Measurements from ENCODE around the gene HELT. TPM values are rescaled to one million over a fixed set of nuclear protein-coding genes. Genes with fewer than 3 reads are reported as not detected.

The HELT gene
- total RNA-seq, 1 donor from 2014 or later, result not detected

GRCh38 chr4:184977747-184978146, 40.5 kb upstream of the HELT start:
- Mint-ChIP-seq H3K9me3 (ENCODE audit: low read depth) (no peaks in the 10 kb centered on the region), H3K4me3 (ENCODE audit: unreplicated experiment) (no peak overlapping the region), H3K4me1 (ENCODE audit: low read depth) (peaks cover 5% of the 10 kb centered on the region), H3K27ac (ENCODE audit: unreplicated experiment) (no peak overlapping the region), H3K36me3 (ENCODE audit: low read depth) (no peaks in the 10 kb centered on the region), H3K27me3 (ENCODE audit: low read depth) (peaks cover 25% of the 10 kb centered on the region)
- DNase-seq (ENCODE audit: low spot score), result no peak
- TF ChIP-seq CTCF (IDR thresholded peaks at IDR 0.05), result no peak

DNA sequence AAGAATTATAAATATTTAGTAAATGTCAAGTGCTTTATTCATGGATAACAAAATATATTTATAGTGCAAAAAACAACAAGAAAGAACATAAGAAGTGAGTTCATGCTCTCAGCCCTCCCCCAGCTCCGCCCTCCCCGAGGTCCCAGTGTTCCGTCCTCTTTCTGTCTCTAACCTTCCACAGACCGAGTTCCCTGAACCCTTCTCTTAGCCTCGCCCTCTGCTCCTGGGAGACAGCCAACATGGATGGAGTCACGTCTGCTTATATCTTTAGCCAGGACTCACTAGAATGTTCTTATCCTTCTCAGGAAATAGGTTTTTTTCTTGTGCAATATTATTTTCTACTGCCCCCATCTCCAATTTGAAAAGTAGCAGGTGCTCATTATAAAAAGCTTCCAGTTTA, 40.1 kb upstream of the HELT start:
- Mint-ChIP-seq H3K4me3 (ENCODE audit: unreplicated experiment) (no peak overlapping the region), H3K36me3 (ENCODE audit: low read depth) (no peaks in the 10 kb centered on the region), H3K4me1 (ENCODE audit: low read depth) (peaks cover 5% of the 10 kb centered on the region), H3K9me3 (ENCODE audit: low read depth) (no peaks in the 10 kb centered on the region), H3K27me3 (ENCODE audit: low read depth) (peaks cover 26% of the 10 kb centered on the region), H3K27ac (ENCODE audit: unreplicated experiment) (no peak overlapping the region)
- DNase-seq (ENCODE audit: low spot score), result no peak
- no peak for TF ChIP-seq CTCF (IDR thresholded peaks at IDR 0.05)

GRCh38 chr4:184979461-184980124, 38.7 kb upstream of the HELT start:
- no peaks in the 10 kb centered on the region for H3K9me3 Mint-ChIP-seq (ENCODE audit: low read depth)
- H3K4me3 Mint-ChIP-seq (ENCODE audit: unreplicated experiment), result no peak overlapping the region
- no peak overlapping the region for H3K27ac Mint-ChIP-seq (ENCODE audit: unreplicated experiment)
- DNase-seq (ENCODE audit: low spot score), result no peak
- peaks cover 5% of the 10 kb centered on the region for H3K4me1 Mint-ChIP-seq (ENCODE audit: low read depth)
- no peaks in the 10 kb centered on the region for H3K36me3 Mint-ChIP-seq (ENCODE audit: low read depth)
- peaks cover 25% of the 10 kb centered on the region for H3K27me3 Mint-ChIP-seq (ENCODE audit: low read depth)
- no peak for TF ChIP-seq CTCF (IDR thresholded peaks at IDR 0.05)

GRCh38 chr4:184980261-184980660, 38.0 kb upstream of the HELT start:
- TF ChIP-seq CTCF (IDR thresholded peaks at IDR 0.05), result no peak
- DNase-seq (ENCODE audit: low spot score), result no peak
- H3K36me3 Mint-ChIP-seq (ENCODE audit: low read depth), result no peaks in the 10 kb centered on the region
- no peaks in the 10 kb centered on the region for H3K9me3 Mint-ChIP-seq (ENCODE audit: low read depth)
- H3K4me1 Mint-ChIP-seq (ENCODE audit: low read depth), result peaks cover 5% of the 10 kb centered on the region
- H3K27ac Mint-ChIP-seq (ENCODE audit: unreplicated experiment), result no peak overlapping the region
- peaks cover 22% of the 10 kb centered on the region for H3K27me3 Mint-ChIP-seq (ENCODE audit: low read depth)
- no peak overlapping the region for H3K4me3 Mint-ChIP-seq (ENCODE audit: unreplicated experiment)

- Mint-ChIP-seq H3K36me3 (ENCODE audit: low read depth) (no peaks in the 10 kb centered on the region), H3K4me3 (ENCODE audit: unreplicated experiment) (no peak overlapping the region), H3K9me3 (ENCODE audit: low read depth) (no peaks in the 10 kb centered on the region), H3K27ac (ENCODE audit: unreplicated experiment) (no peak overlapping the region), H3K4me1 (ENCODE audit: low read depth) (no peaks in the 10 kb centered on the region), H3K27me3 (ENCODE audit: low read depth) (peaks cover 24% of the 10 kb centered on the region)
- DNase-seq (ENCODE audit: low spot score), result no peak
- peak; percentile 80 for TF ChIP-seq CTCF (IDR thresholded peaks at IDR 0.05)
These were observed 34.5 kb upstream of the HELT start for GRCh38 chr4:184983672-184984356.
